Kidney glomerular epithelial cell (primary cell): ENCODE measurements around the gene GALK1.
"Not testable (repeated sequence)": the region's sequence is repeated elsewhere in the genome, so short reads cannot be mapped to it uniquely, and the experiment has no call there.

Experiments
- DNase-seq: peaks from one replicate; lab custom pipeline; 2025; lab: John Stamatoyannopoulos, UW

Gene GALK1

DNA sequence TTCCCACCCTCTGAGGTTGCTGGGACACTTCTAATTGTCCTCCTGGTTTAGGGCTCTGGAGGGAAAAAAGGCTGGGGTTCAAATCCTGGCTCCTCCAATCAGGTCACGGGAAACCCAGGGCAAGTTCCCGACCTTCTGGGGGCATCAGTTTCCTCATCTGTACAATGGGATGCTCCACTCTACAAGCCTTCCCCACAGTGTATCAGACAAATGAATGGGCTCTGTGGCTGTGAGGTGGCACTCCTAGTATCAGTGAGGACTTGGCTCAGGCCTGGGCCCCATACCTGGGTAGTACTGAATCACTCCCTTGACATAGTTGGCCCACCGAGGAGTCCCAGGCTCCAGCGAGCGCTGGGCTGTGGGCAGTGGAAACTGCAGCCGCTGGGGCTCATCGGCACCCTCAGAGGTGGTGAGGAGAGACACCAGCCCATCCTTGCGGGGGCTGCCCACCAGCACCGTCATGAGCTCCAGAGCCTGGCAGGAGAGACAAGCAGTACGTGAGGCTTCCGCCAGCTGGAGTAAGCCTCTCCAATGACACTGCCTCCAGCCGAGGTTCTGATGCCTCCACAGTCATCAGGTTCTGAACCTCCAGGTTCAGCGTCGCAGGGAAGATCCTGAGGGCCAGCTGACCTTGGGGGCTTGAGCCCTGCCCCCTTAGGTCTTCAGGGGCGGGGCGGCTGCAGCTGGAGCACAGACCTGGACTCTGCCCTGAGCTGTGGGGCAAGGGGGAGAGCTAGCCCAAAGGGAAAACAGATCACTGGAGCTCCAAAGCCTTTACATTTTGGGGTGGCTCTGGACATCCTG is 1.2 kb downstream of the GALK1 start:
- DNase-seq: no peak

DNA sequence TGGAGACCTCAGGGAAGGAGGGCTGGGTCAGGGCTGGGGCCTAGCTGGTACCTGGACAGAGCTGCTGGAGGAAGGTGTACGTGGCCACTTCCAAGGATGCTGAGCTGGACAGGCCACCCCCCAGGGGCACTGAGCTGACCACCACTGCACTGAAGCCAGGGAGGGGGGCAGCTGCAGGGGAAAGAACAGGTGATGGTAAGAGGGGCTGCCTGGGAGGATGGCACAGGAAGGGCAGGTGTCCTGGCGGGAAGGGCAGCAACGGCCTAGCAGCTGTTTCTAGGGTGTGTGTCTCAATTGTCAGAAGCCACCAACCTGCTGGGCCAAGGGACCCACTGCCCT is 1.8 kb downstream of the GALK1 start:
- DNase-seq: no peak

GRCh38 chr17:75762513-75763268 is 2.3 kb downstream of the GALK1 start:
- no peak for DNase-seq

GRCh38 chr17:75759978-75760640 is 4.9 kb downstream of the GALK1 start:
- DNase-seq: not testable (repeated sequence)

DNA sequence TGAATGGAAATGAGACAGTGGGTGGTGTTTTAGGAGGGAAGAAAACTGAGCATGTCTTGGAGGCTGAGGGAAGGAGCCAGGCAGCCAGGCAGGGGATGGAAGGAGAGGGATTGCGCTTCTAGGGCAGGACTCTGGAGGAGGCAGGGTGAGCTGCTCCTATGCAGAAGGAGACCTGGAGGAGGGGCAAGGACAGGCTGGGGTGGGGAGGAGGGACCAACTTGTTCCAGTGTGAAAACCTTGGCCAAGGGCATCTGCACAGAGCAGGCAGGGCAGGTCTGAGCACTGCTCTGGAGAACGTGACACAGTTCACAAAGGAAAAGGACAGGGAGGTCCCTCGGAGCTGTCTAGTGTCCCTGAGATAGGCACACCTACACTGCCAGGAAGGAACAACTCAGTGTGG is 5.5 kb downstream of the GALK1 start:
- DNase-seq: no peak

GRCh38 chr17:75758131-75758905 is 6.7 kb downstream of the GALK1 start:
- DNase-seq: no peak

- DNase-seq: no peak
Observed at GRCh38 chr17:75757086-75757681, 7.8 kb downstream of the GALK1 start.

- DNase-seq: no peak
Observed at GRCh38 chr17:75756451-75757085, 8.4 kb downstream of the GALK1 start.

- DNase-seq: no peak
Observed at GRCh38 chr17:75755990-75756389, 9.0 kb downstream of the GALK1 start.

- DNase-seq: no peak
Observed at GRCh38 chr17:75755205-75755901, 9.6 kb downstream of the GALK1 start.

DNA sequence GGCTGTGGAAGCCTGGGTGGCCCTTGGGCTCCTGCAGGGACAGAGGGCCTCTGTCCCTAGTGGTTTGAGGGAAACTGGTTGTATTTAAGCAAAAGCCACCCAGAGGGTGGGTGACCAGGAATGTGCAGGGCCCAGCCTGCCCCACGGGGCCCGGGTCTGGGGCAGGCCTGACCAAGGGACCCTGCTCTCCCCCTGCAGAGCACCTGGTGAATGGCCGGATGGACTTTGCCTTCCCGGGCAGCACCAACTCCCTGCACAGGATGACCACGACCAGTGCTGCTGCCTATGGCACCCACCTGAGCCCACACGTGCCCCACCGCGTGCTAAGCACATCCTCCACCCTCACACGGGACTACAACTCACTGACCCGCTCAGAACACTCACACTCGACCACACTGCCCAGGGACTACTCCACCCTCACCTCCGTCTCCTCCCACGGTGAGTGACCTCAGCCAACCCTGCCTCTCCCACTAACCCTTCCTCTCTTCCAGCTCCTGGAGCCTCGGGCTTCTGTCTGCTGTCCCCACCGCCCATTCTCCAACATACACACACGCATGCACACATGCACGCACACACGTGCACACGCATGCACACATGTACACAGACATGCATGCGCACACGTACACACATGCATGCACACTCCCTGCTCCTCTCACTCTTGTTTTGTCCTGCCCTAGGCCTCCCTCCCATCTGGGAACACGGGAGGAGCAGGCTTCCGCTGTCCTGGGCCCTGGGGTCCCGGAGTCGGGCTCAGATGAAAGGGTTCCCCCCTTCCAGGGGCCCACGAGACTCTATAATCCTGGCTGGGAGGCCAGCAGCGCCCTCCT is 10.4 kb downstream of the GALK1 start:
- no peak for DNase-seq

GRCh38 chr17:75753514-75754377 is 11.2 kb downstream of the GALK1 start:
- no peak for DNase-seq

- DNase-seq: no peak
Observed at GRCh38 chr17:75752802-75753513, 12.0 kb downstream of the GALK1 start.

DNA sequence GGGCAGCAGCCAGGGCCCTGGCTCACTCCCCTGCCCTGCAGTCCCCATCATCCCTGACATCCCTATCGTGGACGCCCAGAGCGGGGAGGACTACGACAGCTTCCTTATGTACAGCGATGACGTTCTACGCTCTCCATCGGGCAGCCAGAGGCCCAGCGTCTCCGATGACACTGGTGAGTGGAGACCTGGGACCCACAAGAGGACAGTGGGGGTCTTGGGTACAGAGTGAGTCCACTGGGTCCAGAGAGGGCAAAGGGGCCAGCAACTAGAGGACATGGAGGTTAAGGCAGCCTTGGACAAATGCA is 12.6 kb downstream of the GALK1 start:
- no peak for DNase-seq

GRCh38 chr17:75751676-75752404 is 13.2 kb downstream of the GALK1 start:
- no peak for DNase-seq

DNA sequence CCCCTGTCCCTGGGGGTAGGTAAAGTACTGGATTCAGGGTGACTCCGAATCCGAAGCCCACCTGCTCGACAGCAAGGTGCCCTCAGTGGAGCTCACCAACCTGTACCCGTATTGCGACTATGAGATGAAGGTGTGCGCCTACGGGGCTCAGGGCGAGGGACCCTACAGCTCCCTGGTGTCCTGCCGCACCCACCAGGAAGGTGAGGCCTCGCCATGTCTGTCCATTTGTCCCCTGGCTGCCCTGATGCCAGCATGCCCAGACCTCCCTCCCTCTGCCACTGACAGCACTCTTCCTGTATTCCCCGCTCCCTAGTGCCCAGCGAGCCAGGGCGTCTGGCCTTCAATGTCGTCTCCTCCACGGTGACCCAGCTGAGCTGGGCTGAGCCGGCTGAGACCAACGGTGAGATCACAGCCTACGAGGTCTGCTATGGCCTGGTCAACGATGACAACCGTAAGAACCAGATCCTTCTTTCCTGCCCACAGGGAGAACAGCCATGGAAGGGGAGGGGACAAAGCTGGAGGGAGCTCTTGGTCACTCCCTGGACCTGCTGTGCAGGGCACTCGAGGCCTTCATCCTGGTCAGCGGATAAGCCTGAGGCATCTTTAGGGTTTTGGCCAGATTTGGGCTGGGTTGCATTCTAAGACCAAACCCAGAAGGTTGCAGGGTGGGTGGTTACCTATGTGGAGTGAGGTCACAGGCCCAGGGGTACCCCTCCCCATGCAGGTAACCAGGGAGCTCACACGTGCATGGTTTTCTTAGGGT is 14.2 kb downstream of the GALK1 start:
- DNase-seq: no peak
